HepG2 (cell line): ENCODE measurements around the gene ST7L. TPM values are rescaled to one million over a fixed set of nuclear protein-coding genes. Genes with fewer than 3 reads are reported as not detected.

Experiments
- ATAC-seq: fragments of 200-7000 bp; cut with Tn5 transposase; 3 replicates; pipeline ENCODE4 v1.9.1; 2020; ENCODE audit warnings: mild to moderate bottlenecking, moderate library complexity
- BruUV-seq: library from RNA; stranded (reverse); fragments of 400-500 nt; replicated peaks from 2 replicates; lab custom pipeline; 2021; lab: Mats Ljungman, UMichigan
- CTCF ChIA-PET: fragments of 300-600 bp; formaldehyde crosslinking; extraction: SDS; loops from one replicate; lab custom pipeline; 2021; ENCODE audit warnings: low total read pairs, inconsistent platforms, low intra/inter-chr PET ratio; lab: Yijun Ruan, JAX
- POLR2A ChIA-PET: fragments of 350-600 bp; sonication (Branson Sonifier 250); formaldehyde crosslinking; loops from one replicate; lab custom pipeline; 2020; ENCODE audit warnings: antibody characterized with exemption, inconsistent platforms; lab: Yijun Ruan, JAX
- DNase-seq: peaks from one replicate; pipeline ENCODE4 v3.0.0-alpha.2; 2015; ENCODE audit warnings: low spot score
- FAIRE-seq: peaks from 3 replicates; lab custom pipeline; 2011; peaks lifted over from hg19 to GRCh38; lab: Jason Lieb, UNC
- H2AFZ ChIP-seq: one replicate; pipeline ENCODE4 v1.6.1; 2011; ENCODE audit warnings: low read length, inconsistent platforms
- H3K27ac ChIP-seq: fragments of 300-600 bp; 3 replicates; pipeline ENCODE4 v1.8.0; 2011; ENCODE audit warnings: mixed run types, mild to moderate bottlenecking, mixed read lengths, low read length, inconsistent platforms; ENCODE audit not compliant: insufficient read depth; ENCODE audit errors: extremely low read length
- H3K27me3 ChIP-seq, 2 experiments: fragments of 200-600 bp in 1 of 2; 2 replicates in 1 of 2; 3 replicates in 1 of 2; pipeline versions ENCODE4 v1.6.0 to v1.8.0; 2011; ENCODE audit warnings: low read length in 2 of 2, mild to moderate bottlenecking in 2 of 2, moderate library complexity in 2 of 2, inconsistent platforms in 1 of 2; ENCODE audit not compliant: insufficient read depth in 2 of 2, control insufficient read depth in 1 of 2
- H3K36me3 ChIP-seq, 2 experiments: fragments of 200-600 bp in 1 of 2; replicated peaks in 1 of 2; 2 replicates in 1 of 2; 3 replicates in 1 of 2; pipeline versions ENCODE4 v1.5.1 to v1.8.0; 2011; ENCODE audit warnings: low read length in 2 of 2, inconsistent platforms in 1 of 2; ENCODE audit not compliant: insufficient read depth in 2 of 2, control insufficient read depth in 1 of 2
- H3K4me1 ChIP-seq: 2 replicates; pipeline ENCODE4 v1.5.1; 2012; ENCODE audit warnings: low read length, inconsistent platforms; ENCODE audit not compliant: insufficient read depth
- H3K4me2 ChIP-seq: 2 replicates; pipeline ENCODE4 v1.6.0; 2011; ENCODE audit warnings: low read depth, low read length, inconsistent platforms
- H3K4me3 ChIP-seq, 3 experiments: fragments of 200-600 bp in 1 of 3; sonication (generic), shearing (Covaris generic) in 1 of 3; replicated peaks in 1 of 3; 2 replicates each; pipeline ENCODE4 v1.5.1; 2011 to 2016; ENCODE audit warnings: low read length in 3 of 3, inconsistent platforms in 2 of 3, low read depth in 2 of 3, mild to moderate bottlenecking in 2 of 3, control low read depth in 1 of 3, mixed read lengths in 1 of 3; ENCODE audit not compliant: insufficient read depth in 1 of 3
- H3K79me2 ChIP-seq: one replicate; pipeline ENCODE4 v1.6.1; 2011; ENCODE audit warnings: low read length, inconsistent platforms; ENCODE audit not compliant: insufficient read depth
- H3K9ac ChIP-seq: 2 replicates; pipeline ENCODE4 v1.6.0; 2011; ENCODE audit warnings: mild to moderate bottlenecking, low read depth, low read length, inconsistent platforms; ENCODE audit not compliant: insufficient read depth
- H3K9me3 ChIP-seq: 2 replicates; pipeline ENCODE4 v1.5.1; 2012; ENCODE audit warnings: mild to moderate bottlenecking, low read length
- H4K20me1 ChIP-seq: 2 replicates; pipeline ENCODE4 v1.6.0; 2011; ENCODE audit warnings: inconsistent platforms, mild to moderate bottlenecking, low read length, moderate library complexity; ENCODE audit not compliant: insufficient read depth
- AHR ChIP-seq: IDR thresholded peaks from 2 replicates; pipeline ENCODE4 v1.6.1; 2018; ENCODE audit warnings: missing genetic modification reagents, missing compliant biosample characterization
- EHMT2 ChIP-seq: fragments of 200-600 bp; sonication (generic); IDR thresholded peaks from 2 replicates; pipeline ENCODE4 v1.7.0; 2017; ENCODE audit warnings: antibody characterized with exemption, low read depth, low read length, borderline replicate concordance
- ISX ChIP-seq: sonication (generic); formaldehyde crosslinking; conservative IDR thresholded peaks from 2 replicates; pipeline ENCODE4 v1.5.0; 2020; ENCODE audit warnings: missing genetic modification reagents
- SCMH1 ChIP-seq: sonication (generic); formaldehyde crosslinking; IDR thresholded peaks from 2 replicates; pipeline ENCODE4 v1.9.0; 2021; ENCODE audit warnings: missing genetic modification reagents, mild to moderate bottlenecking, borderline replicate concordance
- ZBTB42 ChIP-seq: sonication (generic); formaldehyde crosslinking; IDR thresholded peaks from 2 replicates; pipeline ENCODE4 v1.5.0; 2020; ENCODE audit warnings: mild to moderate bottlenecking, missing genetic modification reagents
- ZSCAN9 ChIP-seq: IDR thresholded peaks from 2 replicates; pipeline ENCODE4 v1.6.1; 2016; ENCODE audit warnings: borderline replicate concordance
- WGBS: methylation state at CpG from one replicate; pipeline ENCODE4 v1.1.6; 2017; ENCODE audit warnings: low lambda C conversion rate; 5-methylcytosine and 5-hydroxymethylcytosine counted together
- in situ Hi-C: cut with HindIII; loops from 2 replicates; pipeline ENCODE4 v1.10.0; 2017; ENCODE audit warnings: low pct_unique_long_range_greater_than_20kb; ENCODE audit not compliant: extremely low pct_ligation_motif_present
- intact Hi-C: fragments of 100-400 bp; cut with micrococcal nuclease; formaldehyde crosslinking; loops from one replicate; pipeline ENCODE4 v1.10.0; 2022; ENCODE audit not compliant: unreplicated experiment
- polyA plus RNA-seq, 8 experiments: library from polyadenylated mRNA; depleted of rRNA in 3 of 8; stranded (reverse) in 7 of 8; unstranded in 1 of 8; fragments of >200 nt; fragmentation: Illumina TruSeq in 4 of 8; extraction: Trizol in 4 of 8; gene quantifications; 2 replicates each; pipeline versions ENCODE4 v1.2.1 to v1.2.3, GENCODE V29; 2011 to 2016; ENCODE audit warnings: low read depth in 4 of 8, missing spikeins in 1 of 8, mixed read lengths in 1 of 8; ENCODE audit not compliant: insufficient read depth in 1 of 8
- total RNA-seq, 5 experiments: library from RNA; depleted of rRNA; stranded (reverse); fragments of >200 nt; fragmentation: Illumina TruSeq; extraction: Trizol; gene quantifications; 2 replicates each; pipeline ENCODE4 v1.2.3, GENCODE V29; 2016; ENCODE audit warnings: low read depth in 1 of 5
- TF ChIP-seq, protein P1 (sequence below): sonication (generic); formaldehyde crosslinking; conservative IDR thresholded peaks from 2 replicates; pipeline ENCODE4 v1.8.1; 2023; ENCODE audit warnings: missing genetic modification reagents
- TF ChIP-seq, protein P2 (sequence below): sonication (generic); formaldehyde crosslinking; IDR thresholded peaks from 2 replicates; pipeline ENCODE4 v1.5.0; 2020; ENCODE audit warnings: missing genetic modification reagents

The ST7L gene
- total and polyA plus RNA-seq, 2 of the 13 experiments (the other 11 are each of a cell fraction or from before 2014, with no cell fraction given), result 8.6 to 19.9 TPM

DNA sequence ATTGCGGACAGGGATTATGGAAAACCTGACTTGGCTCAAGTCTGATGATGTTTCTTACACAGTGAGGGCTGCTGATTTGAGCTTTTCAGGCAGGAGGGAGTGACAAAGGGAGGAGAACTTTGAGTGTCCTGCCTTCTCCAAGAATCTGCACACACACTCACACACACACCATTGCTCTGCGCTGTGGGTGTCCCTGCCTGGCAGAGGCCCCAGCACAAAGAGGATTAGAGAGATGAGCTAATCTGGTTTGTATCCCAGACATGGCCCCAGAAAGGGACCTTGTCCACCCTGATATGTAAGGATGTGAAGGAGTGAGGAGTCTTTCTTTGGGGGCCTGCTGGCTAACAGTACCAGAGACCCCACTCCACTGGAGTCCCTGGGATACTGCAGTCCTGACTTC, 116.1 kb downstream of the ST7L start:
- peaks cover 10 to 63% of the 10 kb centered on the region in 2 experiments; a peak in 4 of 5 replicates for H3K27me3 ChIP-seq
- in situ Hi-C loops, result loop anchor here (10.0 kb wide), 1 partner anchor 202 kb away; the partner anchor contains the start of gene RHOC
- intact Hi-C loops, result no loop called here
- FAIRE-seq (no peak), DNase-seq (no peak), ATAC-seq (peak; percentile 8; the same call in 1 of the 3 replicates)
- peaks cover 17% of the 10 kb centered on the region for H3K4me1 ChIP-seq
- H3K79me2 ChIP-seq, result no peaks in the 10 kb centered on the region
- no peaks in the 10 kb centered on the region for H3K36me3 ChIP-seq
- no peaks in the 10 kb centered on the region for H4K20me1 ChIP-seq
- CTCF ChIA-PET, result no interaction called here
- no TSS peak for BruUV-seq
- POLR2A ChIA-PET, result no interaction called here
- peak overlapping the region; percentile 81; the same call in 1 of the 2 replicates for H3K4me2 ChIP-seq
- no peak overlapping the region for H2AFZ ChIP-seq
- no peaks in the 10 kb centered on the region for H3K9me3 ChIP-seq
- H3K4me3 ChIP-seq, result no peak overlapping the region
- WGBS, result 94% methylated on average over 1 of the region's 2 CpGs
- TF ChIP-seq, protein P1, sequence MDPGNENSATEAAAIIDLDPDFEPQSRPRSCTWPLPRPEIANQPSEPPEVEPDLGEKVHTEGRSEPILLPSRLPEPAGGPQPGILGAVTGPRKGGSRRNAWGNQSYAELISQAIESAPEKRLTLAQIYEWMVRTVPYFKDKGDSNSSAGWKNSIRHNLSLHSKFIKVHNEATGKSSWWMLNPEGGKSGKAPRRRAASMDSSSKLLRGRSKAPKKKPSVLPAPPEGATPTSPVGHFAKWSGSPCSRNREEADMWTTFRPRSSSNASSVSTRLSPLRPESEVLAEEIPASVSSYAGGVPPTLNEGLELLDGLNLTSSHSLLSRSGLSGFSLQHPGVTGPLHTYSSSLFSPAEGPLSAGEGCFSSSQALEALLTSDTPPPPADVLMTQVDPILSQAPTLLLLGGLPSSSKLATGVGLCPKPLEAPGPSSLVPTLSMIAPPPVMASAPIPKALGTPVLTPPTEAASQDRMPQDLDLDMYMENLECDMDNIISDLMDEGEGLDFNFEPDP (CRISPR knock-in tag), result no peak
- TF ChIP-seq SCMH1 (CRISPR knock-in tag) (no peak), ISX (CRISPR knock-in tag) (no peak), AHR (CRISPR knock-in tag) (no peak), EHMT2 (no peak), ZBTB42 (CRISPR knock-in tag) (no peak), ZSCAN9 (CRISPR knock-in tag) (no peak)
- TF ChIP-seq, protein P2, sequence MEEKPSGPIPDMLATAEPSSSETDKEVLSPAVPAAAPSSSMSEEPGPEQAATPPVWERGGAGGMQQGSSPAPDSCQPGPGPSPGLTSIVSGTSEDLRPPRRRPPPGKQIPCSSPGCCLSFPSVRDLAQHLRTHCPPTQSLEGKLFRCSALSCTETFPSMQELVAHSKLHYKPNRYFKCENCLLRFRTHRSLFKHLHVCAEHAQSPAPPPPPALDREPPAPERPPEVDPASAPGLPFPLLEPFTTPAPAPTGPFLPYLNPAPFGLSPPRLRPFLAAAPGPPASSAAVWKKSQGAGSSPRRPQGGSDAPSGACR (CRISPR knock-in tag), result no peak
- H3K9ac ChIP-seq, result no peak overlapping the region
- no peak overlapping the region for H3K27ac ChIP-seq
